Panc1 (cell line): Measurements from ENCODE around the gene P2RX1. TPM values are rescaled to one million over a fixed set of nuclear protein-coding genes. Genes with fewer than 3 reads are reported as not detected.

Experiments
- ATAC-seq: fragments of 200-7000 bp; cut with Tn5 transposase; 2 replicates; pipeline ENCODE4 v1.9.1; 2020; ENCODE audit warnings: mild to moderate bottlenecking, moderate library complexity
- BruUV-seq: library from RNA; stranded (reverse); fragments of 400-500 nt; replicated peaks from 2 replicates; lab custom pipeline; 2021; lab: Mats Ljungman, UMichigan
- CTCF ChIA-PET: fragments of 300-600 bp; sonication (Branson Sonifier 250); formaldehyde crosslinking; loops from one replicate; lab custom pipeline; 2022; ENCODE audit warnings: antibody characterized with exemption; lab: Charles Lee
- POLR2A ChIA-PET: fragments of 300-600 bp; sonication (Branson Sonifier 250); formaldehyde crosslinking; loops from one replicate; lab custom pipeline; 2022; ENCODE audit warnings: antibody characterized with exemption; lab: Charles Lee
- DNase-seq: peaks from one replicate; pipeline ENCODE4 v3.0.0-alpha.2; 2010; ENCODE audit warnings: low read depth, low spot score
- H3K27ac ChIP-seq: 2 replicates; pipeline ENCODE4 v1.5.1; 2011; ENCODE audit warnings: mild to moderate bottlenecking, low read length, inconsistent platforms
- H3K27me3 ChIP-seq: fragments of 200-500 bp; sonication (Bioruptor generic); 2 replicates; pipeline ENCODE4 v1.6.0; 2014; ENCODE audit warnings: low read length, inconsistent platforms; ENCODE audit not compliant: control insufficient read depth, insufficient read depth
- H3K36me3 ChIP-seq: fragments of 200-500 bp; sonication (Bioruptor generic); 2 replicates; pipeline ENCODE4 v1.5.1; 2014; ENCODE audit warnings: inconsistent platforms, mild to moderate bottlenecking, low read length, moderate library complexity; ENCODE audit not compliant: control insufficient read depth, insufficient read depth
- H3K4me1 ChIP-seq: 2 replicates; pipeline ENCODE4 v1.5.1; 2011; ENCODE audit warnings: inconsistent platforms, mild to moderate bottlenecking, low read length, moderate library complexity; ENCODE audit not compliant: control insufficient read depth, insufficient read depth
- H3K4me3 ChIP-seq, 2 experiments: 2 replicates each; pipeline ENCODE4 v1.5.1; 2011 to 2012; ENCODE audit warnings: low read depth in 2 of 2, low read length in 2 of 2, mild to moderate bottlenecking in 2 of 2, inconsistent platforms in 1 of 2, moderate library complexity in 1 of 2
- H3K9me3 ChIP-seq: fragments of 200-500 bp; sonication (Bioruptor generic); 2 replicates; pipeline ENCODE4 v1.5.1; 2014; ENCODE audit warnings: low read depth, mild to moderate bottlenecking, inconsistent platforms, low read length, moderate library complexity; ENCODE audit not compliant: control insufficient read depth, insufficient read depth
- POLR2AphosphoS5 ChIP-seq: IDR thresholded peaks from 2 replicates; pipeline ENCODE4 v1.6.1; 2012; ENCODE audit warnings: mild to moderate bottlenecking, low read depth, low read length, moderate library complexity
- SIN3A ChIP-seq: IDR thresholded peaks from 2 replicates; pipeline ENCODE4 v1.6.1; 2012; ENCODE audit warnings: low read depth, mild to moderate bottlenecking, low read length, moderate library complexity, borderline replicate concordance; ENCODE audit not compliant: insufficient read depth
- TCF7L2 ChIP-seq: IDR thresholded peaks from 2 replicates; pipeline ENCODE4 v1.6.1; 2011; ENCODE audit warnings: mild to moderate bottlenecking, low read depth, low read length, inconsistent platforms
- in situ Hi-C: cut with HindIII; loops from 2 replicates; pipeline ENCODE4 v1.10.0; 2016; ENCODE audit warnings: low sequenced_read_pairs, low pct_unique_long_range_greater_than_20kb
- intact Hi-C: fragments of 100-400 bp; cut with micrococcal nuclease; formaldehyde crosslinking; loops from one replicate; pipeline ENCODE4 v1.10.0; 2022; ENCODE audit not compliant: unreplicated experiment
- total RNA-seq: library from RNA; stranded (reverse); gene quantifications from one replicate; pipeline ENCODE4 v1.2.1, GENCODE V29; 2021; ENCODE audit not compliant: unreplicated experiment
- TF ChIP-seq, protein P1 (sequence below), 2 experiments: IDR thresholded peaks; 2 replicates each; pipeline ENCODE4 v1.6.1; 2011 to 2012; ENCODE audit warnings: low read depth in 2 of 2, control low read depth in 1 of 2, low read length in 1 of 2, mild to moderate bottlenecking in 1 of 2, moderate library complexity in 1 of 2; ENCODE audit not compliant: insufficient read depth in 1 of 2
- TF ChIP-seq, protein P2 (sequence below): fragments of 450-650 bp; IDR thresholded peaks from 2 replicates; pipeline ENCODE4 v1.5.1; 2017; ENCODE audit warnings: mild to moderate bottlenecking

P2RX1 gene
- total RNA-seq, 1 experiment from 2014 or later, result not detected

DNA sequence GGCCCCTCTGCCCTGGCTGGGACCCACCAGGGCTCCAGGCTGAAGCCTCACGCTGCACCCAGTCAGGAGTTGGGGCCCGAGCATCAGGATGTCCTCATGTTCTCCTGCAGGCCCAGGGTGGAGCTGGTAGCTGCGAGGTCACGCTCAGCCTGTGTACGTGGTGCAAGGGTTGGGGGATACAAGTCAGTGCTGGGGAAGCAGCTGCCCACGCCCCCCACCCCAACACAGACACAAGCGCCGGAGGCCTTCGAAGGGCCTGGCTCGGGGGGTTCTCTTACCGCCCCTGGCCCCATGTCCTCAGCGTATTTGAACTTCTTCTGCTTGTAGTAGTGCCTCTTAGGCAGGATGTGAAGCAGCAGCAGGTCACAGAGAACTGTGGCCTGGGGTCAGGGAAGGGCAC lies 18.5 kb downstream of the P2RX1 start:
- intact Hi-C loops (no loop called here), in situ Hi-C loops (no loop called here)
- no peaks in the 10 kb centered on the region for H3K36me3 ChIP-seq
- ATAC-seq, result no peak
- CTCF ChIA-PET, result no interaction called here
- no peaks in the 10 kb centered on the region for H3K27me3 ChIP-seq
- TF ChIP-seq, protein P1, sequence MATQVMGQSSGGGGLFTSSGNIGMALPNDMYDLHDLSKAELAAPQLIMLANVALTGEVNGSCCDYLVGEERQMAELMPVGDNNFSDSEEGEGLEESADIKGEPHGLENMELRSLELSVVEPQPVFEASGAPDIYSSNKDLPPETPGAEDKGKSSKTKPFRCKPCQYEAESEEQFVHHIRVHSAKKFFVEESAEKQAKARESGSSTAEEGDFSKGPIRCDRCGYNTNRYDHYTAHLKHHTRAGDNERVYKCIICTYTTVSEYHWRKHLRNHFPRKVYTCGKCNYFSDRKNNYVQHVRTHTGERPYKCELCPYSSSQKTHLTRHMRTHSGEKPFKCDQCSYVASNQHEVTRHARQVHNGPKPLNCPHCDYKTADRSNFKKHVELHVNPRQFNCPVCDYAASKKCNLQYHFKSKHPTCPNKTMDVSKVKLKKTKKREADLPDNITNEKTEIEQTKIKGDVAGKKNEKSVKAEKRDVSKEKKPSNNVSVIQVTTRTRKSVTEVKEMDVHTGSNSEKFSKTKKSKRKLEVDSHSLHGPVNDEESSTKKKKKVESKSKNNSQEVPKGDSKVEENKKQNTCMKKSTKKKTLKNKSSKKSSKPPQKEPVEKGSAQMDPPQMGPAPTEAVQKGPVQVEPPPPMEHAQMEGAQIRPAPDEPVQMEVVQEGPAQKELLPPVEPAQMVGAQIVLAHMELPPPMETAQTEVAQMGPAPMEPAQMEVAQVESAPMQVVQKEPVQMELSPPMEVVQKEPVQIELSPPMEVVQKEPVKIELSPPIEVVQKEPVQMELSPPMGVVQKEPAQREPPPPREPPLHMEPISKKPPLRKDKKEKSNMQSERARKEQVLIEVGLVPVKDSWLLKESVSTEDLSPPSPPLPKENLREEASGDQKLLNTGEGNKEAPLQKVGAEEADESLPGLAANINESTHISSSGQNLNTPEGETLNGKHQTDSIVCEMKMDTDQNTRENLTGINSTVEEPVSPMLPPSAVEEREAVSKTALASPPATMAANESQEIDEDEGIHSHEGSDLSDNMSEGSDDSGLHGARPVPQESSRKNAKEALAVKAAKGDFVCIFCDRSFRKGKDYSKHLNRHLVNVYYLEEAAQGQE (IDR thresholded peaks at IDR 0.05; ENCODE audit: insufficient read depth in 1 of 2, low read depth in 2 of 2, low read length in 1 of 2), result no peak
- H3K4me3 ChIP-seq, result no peak overlapping the region
- BruUV-seq, result no TSS peak
- no peaks in the 10 kb centered on the region for H3K9me3 ChIP-seq
- POLR2A ChIA-PET, result no interaction called here
- H3K27ac ChIP-seq, result no peak overlapping the region
- no peak for DNase-seq
- peaks cover 5% of the 10 kb centered on the region; the same call in 1 of the 2 replicates for H3K4me1 ChIP-seq

DNA sequence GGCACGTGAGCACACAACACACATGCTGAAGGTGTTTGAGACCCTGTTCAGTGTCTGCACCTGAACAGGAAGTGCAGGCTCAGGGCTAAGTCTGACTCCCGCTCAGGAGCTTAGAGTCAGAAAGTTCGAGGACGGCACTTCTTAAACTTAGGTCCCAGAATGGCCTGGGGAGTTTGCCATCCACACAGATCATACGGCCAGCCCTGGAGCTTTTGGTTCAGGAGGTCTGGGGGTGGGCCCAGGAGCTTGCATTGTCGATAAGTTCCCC lies 19.4 kb downstream of the P2RX1 start:
- Histone ChIP-seq H3K9me3 (no peaks in the 10 kb centered on the region), H3K4me1 (peaks cover 5% of the 10 kb centered on the region), H3K36me3 (no peaks in the 10 kb centered on the region; the same call in 1 of the 2 replicates), H3K27me3 (no peaks in the 10 kb centered on the region), H3K27ac (no peak overlapping the region), H3K4me3 (no peak overlapping the region)
- BruUV-seq, result no TSS peak
- ATAC-seq (no peak), DNase-seq (no peak)
- ChIA-PET POLR2A (no interaction called here), CTCF (no interaction called here)
- TF ChIP-seq, protein P2, sequence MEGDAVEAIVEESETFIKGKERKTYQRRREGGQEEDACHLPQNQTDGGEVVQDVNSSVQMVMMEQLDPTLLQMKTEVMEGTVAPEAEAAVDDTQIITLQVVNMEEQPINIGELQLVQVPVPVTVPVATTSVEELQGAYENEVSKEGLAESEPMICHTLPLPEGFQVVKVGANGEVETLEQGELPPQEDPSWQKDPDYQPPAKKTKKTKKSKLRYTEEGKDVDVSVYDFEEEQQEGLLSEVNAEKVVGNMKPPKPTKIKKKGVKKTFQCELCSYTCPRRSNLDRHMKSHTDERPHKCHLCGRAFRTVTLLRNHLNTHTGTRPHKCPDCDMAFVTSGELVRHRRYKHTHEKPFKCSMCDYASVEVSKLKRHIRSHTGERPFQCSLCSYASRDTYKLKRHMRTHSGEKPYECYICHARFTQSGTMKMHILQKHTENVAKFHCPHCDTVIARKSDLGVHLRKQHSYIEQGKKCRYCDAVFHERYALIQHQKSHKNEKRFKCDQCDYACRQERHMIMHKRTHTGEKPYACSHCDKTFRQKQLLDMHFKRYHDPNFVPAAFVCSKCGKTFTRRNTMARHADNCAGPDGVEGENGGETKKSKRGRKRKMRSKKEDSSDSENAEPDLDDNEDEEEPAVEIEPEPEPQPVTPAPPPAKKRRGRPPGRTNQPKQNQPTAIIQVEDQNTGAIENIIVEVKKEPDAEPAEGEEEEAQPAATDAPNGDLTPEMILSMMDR, result no peak
- no peak for TF ChIP-seq POLR2AphosphoS5
- intact Hi-C loops (no loop called here), in situ Hi-C loops (no loop called here)

DNA sequence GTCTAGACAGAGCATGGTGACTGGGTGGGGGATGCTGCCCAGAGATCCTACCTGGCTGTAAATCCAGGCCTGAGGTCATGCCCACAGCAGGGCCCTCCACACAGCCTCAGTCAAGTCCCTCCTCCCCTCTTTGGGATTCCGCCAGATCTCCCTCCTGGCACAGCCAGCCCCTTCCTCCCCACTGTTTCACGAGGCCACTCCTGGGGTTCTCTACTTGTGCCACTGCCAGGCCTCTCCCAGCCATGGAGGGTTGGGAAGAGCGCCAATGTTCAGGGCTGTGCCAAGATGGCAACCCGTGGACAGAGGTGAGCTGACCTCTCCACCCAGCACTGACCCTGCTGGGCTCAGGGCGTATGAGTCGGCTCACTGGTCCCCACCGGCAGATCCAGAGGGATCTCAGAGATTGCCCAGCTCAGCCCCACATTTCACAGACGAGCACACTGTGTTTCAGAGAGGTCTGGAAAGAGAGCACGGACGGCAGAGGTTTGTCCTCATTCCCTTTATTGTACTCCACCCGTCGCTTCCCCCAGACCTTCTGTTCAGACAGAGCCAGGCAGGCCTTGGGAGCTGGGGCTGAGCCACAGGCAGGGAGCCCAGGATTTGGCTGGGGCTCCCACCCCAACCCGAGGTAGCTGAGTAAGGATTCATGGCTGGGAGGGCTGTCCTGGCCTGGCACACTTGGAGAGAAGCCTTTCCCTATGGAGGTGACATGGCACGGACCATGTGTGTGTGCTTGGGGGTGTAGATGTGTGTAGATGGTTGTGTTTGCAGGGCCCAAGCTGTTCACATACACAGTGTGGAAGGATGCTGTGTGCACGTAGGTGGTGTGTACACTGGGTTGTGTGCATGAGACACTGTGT lies 19.9 kb downstream of the P2RX1 start:
- Histone ChIP-seq H3K36me3 (no peaks in the 10 kb centered on the region; the same call in 1 of the 2 replicates), H3K4me1 (peaks cover 10% of the 10 kb centered on the region), H3K4me3 (no peak overlapping the region), H3K27ac (no peak overlapping the region), H3K9me3 (no peaks in the 10 kb centered on the region), H3K27me3 (no peaks in the 10 kb centered on the region)
- CTCF ChIA-PET, result no interaction called here
- ATAC-seq (no peak), DNase-seq (no peak)
- in situ Hi-C loops, result no loop called here
- BruUV-seq, result no TSS peak
- POLR2A ChIA-PET, result no interaction called here
- intact Hi-C loops, result no loop called here
- TF ChIP-seq, protein P1 (IDR thresholded peaks at IDR 0.05; ENCODE audit: insufficient read depth in 1 of 2, low read depth in 2 of 2, low read length in 1 of 2), result no peak
- TF ChIP-seq POLR2AphosphoS5 (no peak), SIN3A (no peak), TCF7L2 (no peak)
- TF ChIP-seq, protein P2, result no peak
